K562 (cell line): ENCODE measurements around the gene INO80. TPM values are rescaled to one million over a fixed set of nuclear protein-coding genes. Genes with fewer than 3 reads are reported as not detected.

Experiments
- BCOR ChIP-seq: fragments of 450-650 bp; IDR thresholded peaks from 2 replicates; pipeline ENCODE4 v1.6.1; 2016
- CTCFL ChIP-seq: IDR thresholded peaks from 2 replicates; pipeline ENCODE4 v1.6.1; 2011; ENCODE audit warnings: borderline replicate concordance, low read depth, mild to moderate bottlenecking, moderate library complexity, low read length; ENCODE audit not compliant: insufficient read depth, poor library complexity, severe bottlenecking
- E2F6 ChIP-seq, 2 experiments: IDR thresholded peaks; 2 replicates each; pipeline ENCODE4 v1.6.1; 2011; ENCODE audit warnings: borderline replicate concordance in 1 of 2, control low read depth in 1 of 2, low read depth in 1 of 2, low read length in 1 of 2, mild to moderate bottlenecking in 1 of 2, mixed read lengths in 1 of 2, moderate library complexity in 1 of 2; ENCODE audit not compliant: insufficient read depth in 1 of 2, insufficient read length in 1 of 2, poor library complexity in 1 of 2, severe bottlenecking in 1 of 2; ENCODE audit errors: extremely low read depth in 1 of 2
- HDAC2 ChIP-seq: fragments of 450-650 bp; IDR thresholded peaks from 2 replicates; pipeline ENCODE4 v1.6.1; 2016; ENCODE audit warnings: mild to moderate bottlenecking
- MBD1 ChIP-seq: fragments of 250-450 bp; sonication (Bioruptor Pico); IDR thresholded peaks from 2 replicates; pipeline ENCODE4 v1.8.0; 2022; ENCODE audit warnings: inconsistent platforms
- NEUROD1 ChIP-seq: fragments of 150-350 bp; IDR thresholded peaks from 2 replicates; pipeline ENCODE4 v1.6.1; 2014; ENCODE audit warnings: borderline replicate concordance, low read length, low read depth; ENCODE audit not compliant: partially characterized antibody
- NFIC ChIP-seq: fragments of 450-650 bp; IDR thresholded peaks from 2 replicates; pipeline ENCODE4 v1.6.1; 2017; ENCODE audit warnings: mild to moderate bottlenecking, inconsistent platforms
- RBFOX2 ChIP-seq: fragments of 200-400 bp; formaldehyde crosslinking; IDR thresholded peaks from 2 replicates; pipeline ENCODE4 v1.6.1; 2017; ENCODE audit warnings: low read depth, mild to moderate bottlenecking, low read length, moderate library complexity
- SETDB1 ChIP-seq: IDR thresholded peaks from one replicate; pipeline ENCODE4 v1.6.1; 2012; ENCODE audit warnings: low read length, control low read depth, inconsistent platforms
- SRF ChIP-seq, 2 experiments: fragments of 250-450, 450-650 bp in 1 of 2; sonication (Bioruptor Pico) in 1 of 2; sonication (generic) in 1 of 2; formaldehyde crosslinking; IDR thresholded peaks; 2 replicates each; pipeline versions ENCODE4 v1.5.0 to v1.5.1; 2020 to 2022; ENCODE audit warnings: mild to moderate bottlenecking in 1 of 2, missing genetic modification reagents in 1 of 2
- TOE1 ChIP-seq, 2 experiments: fragments of 450-650 bp in 1 of 2; sonication (generic) in 1 of 2; formaldehyde crosslinking in 1 of 2; IDR thresholded peaks; 2 replicates each; pipeline versions ENCODE4 v1.7.1 to v1.8.0; 2016 to 2022; ENCODE audit warnings: borderline replicate concordance in 2 of 2, mild to moderate bottlenecking in 2 of 2, antibody characterized with exemption in 1 of 2, inconsistent platforms in 1 of 2, low read depth in 1 of 2, missing genetic modification reagents in 1 of 2, moderate library complexity in 1 of 2
- ZBTB7A ChIP-seq: IDR thresholded peaks from 2 replicates; pipeline ENCODE4 v1.6.1; 2011; ENCODE audit warnings: low read depth, mild to moderate bottlenecking, low read length, moderate library complexity, borderline replicate concordance; ENCODE audit not compliant: control insufficient read depth
- ZEB2 ChIP-seq: fragments of 450-650 bp; IDR thresholded peaks from 2 replicates; pipeline ENCODE4 v1.6.1; 2016
- ZNF239 ChIP-seq: fragments of 250-450 bp; sonication (Bioruptor Pico); IDR thresholded peaks from 2 replicates; pipeline ENCODE4 v1.4.0; 2020; ENCODE audit warnings: mild to moderate bottlenecking
- ZNF41 ChIP-seq: fragments of 250-450 bp; sonication (Bioruptor Pico); conservative IDR thresholded peaks from 2 replicates; pipeline ENCODE4 v1.4.0; 2020; ENCODE audit warnings: mild to moderate bottlenecking
- ZNF445 ChIP-seq: fragments of 250-450 bp; sonication (Bioruptor Pico); IDR thresholded peaks from 2 replicates; pipeline ENCODE4 v1.4.0; 2020; ENCODE audit warnings: low read depth, mild to moderate bottlenecking, moderate library complexity
- polyA plus RNA-seq, 8 experiments: library from polyadenylated mRNA; depleted of rRNA in 4 of 8; stranded (reverse) in 5 of 8; unstranded in 3 of 8; fragments of >200 nt; fragmentation: Nextera tagmentation in 2 of 8; fragmentation: Illumina TruSeq in 1 of 8; extraction: Ambion mirVana in 2 of 8; extraction: Trizol in 1 of 8; gene quantifications; 2 replicates each; pipeline versions ENCODE4 v1.2.1 to v1.2.3, GENCODE V29; 2011 to 2014; ENCODE audit warnings: inconsistent platforms in 1 of 8, missing spikeins in 1 of 8
- total RNA-seq, 7 experiments: library from RNA; depleted of rRNA in 6 of 7; stranded (reverse); fragments of >200 nt in 6 of 7; fragmentation: Illumina TruSeq in 2 of 7; extraction: Trizol in 2 of 7; gene quantifications; 2 replicates each; pipeline versions ENCODE4 v1.2.1 to v1.2.3, GENCODE V29; 2011 to 2021; ENCODE audit warnings: low replicate concordance in 1 of 7
- TF ChIP-seq, protein P1 (sequence below): sonication (generic); formaldehyde crosslinking; IDR thresholded peaks from 2 replicates; pipeline ENCODE4 v1.8.0; 2022; ENCODE audit warnings: missing genetic modification reagents, mild to moderate bottlenecking, moderate library complexity, borderline replicate concordance

The INO80 gene
- total and polyA plus RNA-seq, 9 of the 15 experiments (the other 6 are each of a cell fraction or from before 2014, with no cell fraction given): 1.1 to 25.7 (median 19.9) TPM

GRCh38 chr15:40930430-40931299 lies 185.4 kb downstream of the INO80 start (continued):
- TF ChIP-seq, protein P1, sequence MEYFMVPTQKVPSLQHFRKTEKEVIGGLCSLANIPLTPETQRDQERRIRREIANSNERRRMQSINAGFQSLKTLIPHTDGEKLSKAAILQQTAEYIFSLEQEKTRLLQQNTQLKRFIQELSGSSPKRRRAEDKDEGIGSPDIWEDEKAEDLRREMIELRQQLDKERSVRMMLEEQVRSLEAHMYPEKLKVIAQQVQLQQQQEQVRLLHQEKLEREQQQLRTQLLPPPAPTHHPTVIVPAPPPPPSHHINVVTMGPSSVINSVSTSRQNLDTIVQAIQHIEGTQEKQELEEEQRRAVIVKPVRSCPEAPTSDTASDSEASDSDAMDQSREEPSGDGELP: peak; percentile 73; the same call in 1 of the 2 replicates
- TF ChIP-seq BCOR: peak; percentile 87
- TF ChIP-seq ZNF41: no peak
- peak; percentile 98 for TF ChIP-seq CTCFL
- TF ChIP-seq SRF (CRISPR knock-in tag; IDR thresholded peaks at IDR 0.05): 0 out of 4 replicates have a peak, but pooled peaks of 1 of the 2 experiments have one; percentile 32
- peak; percentile 65; the same call in 1 of the 2 replicates for TF ChIP-seq TOE1 (IDR thresholded peaks at IDR 0.05; ENCODE audit: borderline replicate concordance)
- no peak for TF ChIP-seq TOE1 (CRISPR knock-in tag; IDR thresholded peaks at IDR 0.05; ENCODE audit: borderline replicate concordance, low read depth)
- no peak for TF ChIP-seq ZNF445
- 0 out of 2 replicates have a peak, but pooled peaks have one; percentile 29 for TF ChIP-seq RBFOX2
- TF ChIP-seq ZBTB7A: peak; percentile 83; the same call in 1 of the 2 replicates
- TF ChIP-seq E2F6 (IDR thresholded peaks at IDR 0.05; ENCODE audit: borderline replicate concordance in 1 of 2, extremely low read depth in 1 of 2, insufficient read depth in 1 of 2, insufficient read length in 1 of 2, low read depth in 1 of 2, low read length in 1 of 2, poor library complexity in 1 of 2, severe bottlenecking in 1 of 2): peak; percentile 15 to 89
- TF ChIP-seq NFIC: peak; percentile 43; the same call in 1 of the 2 replicates
- TF ChIP-seq SETDB1: no peak
- peak; percentile 23 for TF ChIP-seq NEUROD1
- no peak for TF ChIP-seq MBD1
- TF ChIP-seq HDAC2: peak; percentile 77
- no peak for TF ChIP-seq ZNF239
- TF ChIP-seq ZEB2: peak; percentile 95
